Measurements from ENCODE around the gene SLC30A1. TPM values are rescaled to one million over a fixed set of nuclear protein-coding genes. Genes with fewer than 3 reads are reported as not detected.

The SLC30A1 gene
- total and polyA plus RNA-seq, 10 of the 15 experiments (the other 5 are each of a cell fraction or from before 2014, with no cell fraction given): 3.5 to 14.1 (median 8.8) TPM

DNA sequence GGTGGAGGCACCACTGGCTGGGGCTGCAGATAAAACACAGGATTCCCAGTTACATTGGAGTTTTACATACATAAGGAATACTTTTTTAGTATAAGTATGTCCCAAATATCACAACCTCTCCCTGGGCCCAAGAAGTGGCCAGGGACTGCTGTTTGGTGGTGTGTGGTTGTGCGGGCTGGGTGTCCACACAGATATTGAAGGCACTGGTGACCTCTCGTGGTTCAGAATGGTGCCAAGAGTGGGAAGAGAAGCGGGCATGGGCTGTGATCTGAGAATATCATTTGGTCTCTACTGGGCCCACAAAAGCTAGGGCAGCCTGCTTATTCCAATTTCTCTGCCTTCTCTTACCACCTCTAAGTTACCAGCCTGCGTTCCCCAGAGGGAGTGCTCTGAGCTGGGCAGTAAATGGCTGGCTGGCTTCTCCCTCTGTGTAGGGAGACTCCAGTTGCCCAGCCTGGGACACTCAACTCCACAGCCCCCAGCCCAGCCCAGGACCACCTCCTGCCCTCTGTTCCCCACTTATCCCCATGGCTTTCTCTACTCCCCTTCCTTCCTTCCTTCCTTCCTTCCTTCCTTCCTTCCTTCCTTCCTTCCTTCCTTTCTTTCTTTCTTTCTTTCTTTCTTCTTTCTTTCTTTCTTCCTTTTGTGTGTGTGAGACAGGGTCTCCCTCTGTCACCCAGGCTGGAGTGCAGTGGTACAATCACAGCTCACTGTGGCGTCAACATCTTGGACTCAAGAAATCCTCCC is 44.2 kb downstream of the SLC30A1 start:
- Histone ChIP-seq H3K27me3 (replicated peaks in 1 of 2; ENCODE audit: control insufficient read depth in 2 of 2, insufficient read depth in 2 of 2, low read length in 1 of 2) (no peaks in the 10 kb centered on the region), H3K4me2 (ENCODE audit: control insufficient read depth, insufficient read depth) (no peak overlapping the region), H3K4me1 (ENCODE audit: control insufficient read depth, insufficient read depth, low read length) (peaks cover under 1% of the 10 kb centered on the region; the same call in 1 of the 2 replicates), H3K79me2 (ENCODE audit: control insufficient read depth, insufficient read depth, low read length) (no peaks in the 10 kb centered on the region), H3K36me3 (ENCODE audit: control insufficient read depth in 2 of 2, insufficient read depth in 2 of 2, low read length in 1 of 2) (no peaks in the 10 kb centered on the region), H2AFZ (ENCODE audit: control insufficient read depth, low read depth, low read length) (no peak overlapping the region), H3K4me3 (no peak overlapping the region), H3K9ac (ENCODE audit: control insufficient read depth, insufficient read depth, low read length) (no peak overlapping the region), H4K20me1 (ENCODE audit: control insufficient read depth, insufficient read depth) (no peaks in the 10 kb centered on the region), H3K27ac (ENCODE audit: control insufficient read depth, insufficient read depth) (no peak overlapping the region), H3K9me3 (replicated peaks; ENCODE audit: control insufficient read depth, insufficient read depth, low read length) (no peaks in the 10 kb centered on the region)
- 60% methylated on average over 5 of the region's 5 CpGs for WGBS (ENCODE audit: insufficient coverage, insufficient replicate concordance, low lambda C conversion rate, missing lambda C conversion rate)
- TF ChIP-seq SRF (IDR thresholded peaks at IDR 0.05; ENCODE audit: low read depth in 2 of 2, low read length in 2 of 2) (no peak), MEF2B (IDR thresholded peaks at IDR 0.05; ENCODE audit: partially characterized antibody, poor library complexity, severe bottlenecking) (no peak), FOXM1 (IDR thresholded peaks at IDR 0.05; ENCODE audit: low read depth, low read length) (no peak), ZBTB33 (IDR thresholded peaks at IDR 0.05) (no peak), GABPA (IDR thresholded peaks at IDR 0.05; ENCODE audit: low read depth) (no peak), TARDBP (IDR thresholded peaks at IDR 0.05; ENCODE audit: borderline replicate concordance) (no peak), TCF7 (IDR thresholded peaks at IDR 0.05; ENCODE audit: borderline replicate concordance) (no peak), PKNOX1 (IDR thresholded peaks at IDR 0.05) (no peak), IKZF2 (IDR thresholded peaks at IDR 0.05) (no peak), ZNF217 (IDR thresholded peaks at IDR 0.05) (no peak), SMC3 (IDR thresholded peaks at IDR 0.05; ENCODE audit: borderline replicate concordance, low read length) (no peak), PBX3 (IDR thresholded peaks at IDR 0.05; ENCODE audit: insufficient replicate concordance, low read depth, low read length) (no peak), MTA3 (IDR thresholded peaks at IDR 0.05; ENCODE audit: borderline replicate concordance, low read length) (no peak), NRF1 (conservative IDR thresholded peaks at IDR 0.05; ENCODE audit: low read depth, low read length) (no peak), MYB (IDR thresholded peaks at IDR 0.05; ENCODE audit: borderline replicate concordance, low read depth, low read length) (no peak), MYC (IDR thresholded peaks at IDR 0.05; ENCODE audit: insufficient read depth, insufficient read length, insufficient replicate concordance, low read length, severe bottlenecking) (no peak)
- TF ChIP-seq, protein P1, sequence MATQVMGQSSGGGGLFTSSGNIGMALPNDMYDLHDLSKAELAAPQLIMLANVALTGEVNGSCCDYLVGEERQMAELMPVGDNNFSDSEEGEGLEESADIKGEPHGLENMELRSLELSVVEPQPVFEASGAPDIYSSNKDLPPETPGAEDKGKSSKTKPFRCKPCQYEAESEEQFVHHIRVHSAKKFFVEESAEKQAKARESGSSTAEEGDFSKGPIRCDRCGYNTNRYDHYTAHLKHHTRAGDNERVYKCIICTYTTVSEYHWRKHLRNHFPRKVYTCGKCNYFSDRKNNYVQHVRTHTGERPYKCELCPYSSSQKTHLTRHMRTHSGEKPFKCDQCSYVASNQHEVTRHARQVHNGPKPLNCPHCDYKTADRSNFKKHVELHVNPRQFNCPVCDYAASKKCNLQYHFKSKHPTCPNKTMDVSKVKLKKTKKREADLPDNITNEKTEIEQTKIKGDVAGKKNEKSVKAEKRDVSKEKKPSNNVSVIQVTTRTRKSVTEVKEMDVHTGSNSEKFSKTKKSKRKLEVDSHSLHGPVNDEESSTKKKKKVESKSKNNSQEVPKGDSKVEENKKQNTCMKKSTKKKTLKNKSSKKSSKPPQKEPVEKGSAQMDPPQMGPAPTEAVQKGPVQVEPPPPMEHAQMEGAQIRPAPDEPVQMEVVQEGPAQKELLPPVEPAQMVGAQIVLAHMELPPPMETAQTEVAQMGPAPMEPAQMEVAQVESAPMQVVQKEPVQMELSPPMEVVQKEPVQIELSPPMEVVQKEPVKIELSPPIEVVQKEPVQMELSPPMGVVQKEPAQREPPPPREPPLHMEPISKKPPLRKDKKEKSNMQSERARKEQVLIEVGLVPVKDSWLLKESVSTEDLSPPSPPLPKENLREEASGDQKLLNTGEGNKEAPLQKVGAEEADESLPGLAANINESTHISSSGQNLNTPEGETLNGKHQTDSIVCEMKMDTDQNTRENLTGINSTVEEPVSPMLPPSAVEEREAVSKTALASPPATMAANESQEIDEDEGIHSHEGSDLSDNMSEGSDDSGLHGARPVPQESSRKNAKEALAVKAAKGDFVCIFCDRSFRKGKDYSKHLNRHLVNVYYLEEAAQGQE (IDR thresholded peaks at IDR 0.05; ENCODE audit: low read depth, low read length): no peak
- ChIA-PET RAD21 (ENCODE audit: unreplicated experiment) (no interaction called here), POLR2A (no interaction called here), CTCF (no interaction called here), SMC1A (ENCODE audit: uncharacterized antibody, unreplicated experiment) (interaction anchor here (2.0 kb wide), 1 partner anchor 9 kb away, joined by 4 read pairs; no protein-coding TSS in a partner anchor)
- no TSS peak for BruUV-seq (replicated peaks)
- ATAC-seq (peak; percentile 45), DNase-seq (ENCODE audit: low read depth, low spot score) (no peak), FAIRE-seq (no peak)
- intact Hi-C loops (cut with micrococcal nuclease; ENCODE audit: unreplicated experiment) (no loop called here), in situ Hi-C loops (cut with MboI) (no loop called here)
